HG02759 (cell line): ENCODE measurements around the gene ROBO1.

Experiments used
- ATAC-seq: cut with Tn5 transposase; IDR thresholded peaks from one replicate; pipeline ENCODE4 v1.9.1; 2021; ENCODE audit warnings: mild to moderate bottlenecking, moderate library complexity; ENCODE audit not compliant: unreplicated experiment

The ROBO1 gene

GRCh38 chr3:79028916-79029315, 738.9 kb downstream of the ROBO1 start:
- ATAC-seq = no peak

- ATAC-seq = no peak
Measured at GRCh38 chr3:79027593-79027992, 740.2 kb downstream of the ROBO1 start.

- ATAC-seq = no peak
Measured at GRCh38 chr3:79019924-79020173, 747.9 kb downstream of the ROBO1 start.

- peak; percentile 60 for ATAC-seq
Measured at GRCh38 chr3:79019137-79019923, 748.5 kb downstream of the ROBO1 start.

- ATAC-seq = peak; percentile 49
Measured at GRCh38 chr3:79018671-79019136, 749.1 kb downstream of the ROBO1 start.

- no peak for ATAC-seq
Measured at GRCh38 chr3:79018265-79018664, 749.5 kb downstream of the ROBO1 start.

- ATAC-seq = no peak
Measured at GRCh38 chr3:79016587-79017376, 751.0 kb downstream of the ROBO1 start.

GRCh38 chr3:79015854-79016253, 751.9 kb downstream of the ROBO1 start:
- ATAC-seq = no peak

- ATAC-seq = no peak
Measured at GRCh38 chr3:79012946-79013362, 754.8 kb downstream of the ROBO1 start.

- ATAC-seq = no peak
Measured at GRCh38 chr3:79012530-79012913, 755.3 kb downstream of the ROBO1 start.

- ATAC-seq = no peak
Measured at GRCh38 chr3:79011821-79012529, 755.8 kb downstream of the ROBO1 start.

GRCh38 chr3:79009861-79010260, 757.9 kb downstream of the ROBO1 start:
- no peak for ATAC-seq

- no peak for ATAC-seq
Measured at GRCh38 chr3:79006077-79006476, 761.7 kb downstream of the ROBO1 start.

GRCh38 chr3:79005084-79005483, 762.7 kb downstream of the ROBO1 start:
- no peak for ATAC-seq

GRCh38 chr3:79003994-79004393, 763.8 kb downstream of the ROBO1 start:
- ATAC-seq = no peak

- ATAC-seq = no peak
Measured at GRCh38 chr3:79002465-79003372, 765.1 kb downstream of the ROBO1 start.

- no peak for ATAC-seq
Measured at GRCh38 chr3:79001255-79001654, 766.5 kb downstream of the ROBO1 start.

GRCh38 chr3:78999139-78999538, 768.7 kb downstream of the ROBO1 start:
- ATAC-seq = no peak

- ATAC-seq = no peak
Measured at GRCh38 chr3:78995087-78995486, 772.7 kb downstream of the ROBO1 start.

- no peak for ATAC-seq
Measured at GRCh38 chr3:78994174-78995027, 773.4 kb downstream of the ROBO1 start.
